K562 (cell line): ENCODE measurements around the gene TTC32.

Source experiments
- JUND ChIP-seq, 2 experiments: IDR thresholded peaks; 2 replicates in 1 of 2; 3 replicates in 1 of 2; pipeline ENCODE4 v1.6.1; 2011; ENCODE audit warnings: borderline replicate concordance in 2 of 2, low read depth in 2 of 2, low read length in 2 of 2, improper control_type of control experiment in 1 of 2, missing biosample characterization in 1 of 2, missing genetic modification characterization in 1 of 2, missing genetic modification reagents in 1 of 2
- MYBL2 ChIP-seq, 2 experiments: fragments of 450-650 bp in 1 of 2; sonication (generic) in 1 of 2; formaldehyde crosslinking in 1 of 2; IDR thresholded peaks; 2 replicates each; pipeline versions ENCODE4 v1.6.1 to v1.8.1; 2017 to 2022; ENCODE audit warnings: borderline replicate concordance in 1 of 2, inconsistent platforms in 1 of 2, low read depth in 1 of 2, mild to moderate bottlenecking in 1 of 2, missing genetic modification reagents in 1 of 2, moderate library complexity in 1 of 2

DNA sequence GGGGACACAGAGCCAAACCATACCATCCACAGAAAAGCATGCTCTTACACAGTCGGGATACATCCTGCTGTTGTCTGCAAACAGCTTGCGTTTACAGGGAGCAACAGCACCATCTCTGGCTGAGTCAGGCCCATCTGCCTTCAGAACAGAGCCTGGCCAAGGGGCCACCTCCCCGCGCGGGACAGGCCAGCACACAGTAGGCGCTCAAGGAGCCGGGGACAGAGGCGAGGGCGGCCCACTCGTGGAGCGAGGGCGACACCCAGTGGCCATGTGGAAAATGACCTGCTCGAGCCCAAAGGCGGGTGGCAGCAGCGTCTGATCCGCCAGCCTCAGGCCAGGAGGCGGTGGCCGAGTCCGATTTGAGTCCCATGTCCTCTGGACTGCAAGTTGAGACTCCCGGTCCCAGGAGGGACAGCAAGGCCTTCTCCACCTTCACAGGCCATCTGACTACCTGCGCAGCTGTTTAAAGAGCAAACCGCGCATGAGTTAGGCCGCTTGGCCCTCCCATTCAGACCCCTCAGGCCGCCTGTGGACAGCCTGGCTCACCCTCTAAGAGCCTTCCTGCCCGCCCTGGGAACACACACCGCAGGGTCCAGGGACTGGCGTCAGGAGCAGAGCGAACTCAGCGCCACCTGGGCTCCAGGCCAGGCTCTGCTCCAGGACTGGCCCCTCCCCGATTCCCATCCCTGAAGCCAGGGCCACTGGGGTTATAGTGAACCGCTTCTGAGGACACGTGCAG, 38.3 kb downstream of the TTC32 start:
- TF ChIP-seq JUND (IDR thresholded peaks at IDR 0.05; ENCODE audit: borderline replicate concordance, low read depth, low read length) = no peak
- TF ChIP-seq JUND (tag; IDR thresholded peaks at IDR 0.05; ENCODE audit: borderline replicate concordance, low read depth, low read length) = no peak; the same call in 2 of the 3 replicates
- no peak for TF ChIP-seq MYBL2 (IDR thresholded peaks at IDR 0.05; ENCODE audit: low read depth)
- no peak for TF ChIP-seq MYBL2 (CRISPR knock-in tag; IDR thresholded peaks at IDR 0.05; ENCODE audit: borderline replicate concordance)
